BJ (cell line): ENCODE results near the gene IPO13. TPM values are rescaled to one million over a fixed set of nuclear protein-coding genes. Genes with fewer than 3 reads are reported as not detected.
A peak's percentile ranks its signal among the peaks of the same experiment; 100 is the strongest.

Experiments
- CTCF ChIA-PET: fragments of 350-600 bp; formaldehyde crosslinking; extraction: SDS; loops from one replicate; lab custom pipeline; 2021; ENCODE audit warnings: antibody characterized with exemption, inconsistent platforms; lab: Yijun Ruan, JAX
- POLR2A ChIA-PET: fragments of 300-600 bp; sonication (Branson Sonifier 250); formaldehyde crosslinking; extraction: SDS; loops from one replicate; lab custom pipeline; 2021; ENCODE audit warnings: antibody characterized with exemption; lab: Charles Lee
- DNase-seq: peaks from one replicate; pipeline ENCODE4 v3.0.0-alpha.2; 2011; ENCODE audit warnings: low read depth
- H3K27me3 ChIP-seq: 2 replicates; pipeline ENCODE4 v1.6.0; 2011; ENCODE audit warnings: low read length; ENCODE audit not compliant: control insufficient read depth, insufficient read depth
- H3K36me3 ChIP-seq: 2 replicates; pipeline ENCODE4 v1.5.1; 2011; ENCODE audit warnings: low read length; ENCODE audit not compliant: control insufficient read depth, insufficient read depth
- H3K4me3 ChIP-seq: 2 replicates; pipeline ENCODE4 v1.5.1; 2011; ENCODE audit warnings: low read depth, mild to moderate bottlenecking, control low read depth, low read length
- polyA plus RNA-seq: library from polyadenylated mRNA; depleted of rRNA; stranded (reverse); fragments of >200 nt; gene quantifications from 2 replicates; pipeline ENCODE4 v1.2.3, GENCODE V29; 2011
- TF ChIP-seq, protein P1 (sequence below): IDR thresholded peaks from 2 replicates; pipeline ENCODE4 v1.5.1; 2011; ENCODE audit warnings: low read depth, mild to moderate bottlenecking, control low read depth, inconsistent platforms, low read length, moderate library complexity; ENCODE audit not compliant: insufficient read depth

Gene IPO13
- polyA plus RNA-seq, 1 experiment: 24.8 TPM

- peak overlapping the region; percentile 68 for H3K4me3 ChIP-seq
- ChIA-PET CTCF (interaction anchor here (0.7 to 1.3 kb wide), 2 partner anchors 9 to 45 kb away, joined by 3 read pairs; no protein-coding TSS in a partner anchor), POLR2A (no interaction called here)
- TF ChIP-seq, protein P1, sequence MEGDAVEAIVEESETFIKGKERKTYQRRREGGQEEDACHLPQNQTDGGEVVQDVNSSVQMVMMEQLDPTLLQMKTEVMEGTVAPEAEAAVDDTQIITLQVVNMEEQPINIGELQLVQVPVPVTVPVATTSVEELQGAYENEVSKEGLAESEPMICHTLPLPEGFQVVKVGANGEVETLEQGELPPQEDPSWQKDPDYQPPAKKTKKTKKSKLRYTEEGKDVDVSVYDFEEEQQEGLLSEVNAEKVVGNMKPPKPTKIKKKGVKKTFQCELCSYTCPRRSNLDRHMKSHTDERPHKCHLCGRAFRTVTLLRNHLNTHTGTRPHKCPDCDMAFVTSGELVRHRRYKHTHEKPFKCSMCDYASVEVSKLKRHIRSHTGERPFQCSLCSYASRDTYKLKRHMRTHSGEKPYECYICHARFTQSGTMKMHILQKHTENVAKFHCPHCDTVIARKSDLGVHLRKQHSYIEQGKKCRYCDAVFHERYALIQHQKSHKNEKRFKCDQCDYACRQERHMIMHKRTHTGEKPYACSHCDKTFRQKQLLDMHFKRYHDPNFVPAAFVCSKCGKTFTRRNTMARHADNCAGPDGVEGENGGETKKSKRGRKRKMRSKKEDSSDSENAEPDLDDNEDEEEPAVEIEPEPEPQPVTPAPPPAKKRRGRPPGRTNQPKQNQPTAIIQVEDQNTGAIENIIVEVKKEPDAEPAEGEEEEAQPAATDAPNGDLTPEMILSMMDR: no peak
- H3K36me3 ChIP-seq: peaks cover 15% of the 10 kb centered on the region
- no peaks in the 10 kb centered on the region for H3K27me3 ChIP-seq
- no peak for DNase-seq
Measured at GRCh38 chr1:43979528-43980254, 32.9 kb downstream of the IPO13 start.

DNA sequence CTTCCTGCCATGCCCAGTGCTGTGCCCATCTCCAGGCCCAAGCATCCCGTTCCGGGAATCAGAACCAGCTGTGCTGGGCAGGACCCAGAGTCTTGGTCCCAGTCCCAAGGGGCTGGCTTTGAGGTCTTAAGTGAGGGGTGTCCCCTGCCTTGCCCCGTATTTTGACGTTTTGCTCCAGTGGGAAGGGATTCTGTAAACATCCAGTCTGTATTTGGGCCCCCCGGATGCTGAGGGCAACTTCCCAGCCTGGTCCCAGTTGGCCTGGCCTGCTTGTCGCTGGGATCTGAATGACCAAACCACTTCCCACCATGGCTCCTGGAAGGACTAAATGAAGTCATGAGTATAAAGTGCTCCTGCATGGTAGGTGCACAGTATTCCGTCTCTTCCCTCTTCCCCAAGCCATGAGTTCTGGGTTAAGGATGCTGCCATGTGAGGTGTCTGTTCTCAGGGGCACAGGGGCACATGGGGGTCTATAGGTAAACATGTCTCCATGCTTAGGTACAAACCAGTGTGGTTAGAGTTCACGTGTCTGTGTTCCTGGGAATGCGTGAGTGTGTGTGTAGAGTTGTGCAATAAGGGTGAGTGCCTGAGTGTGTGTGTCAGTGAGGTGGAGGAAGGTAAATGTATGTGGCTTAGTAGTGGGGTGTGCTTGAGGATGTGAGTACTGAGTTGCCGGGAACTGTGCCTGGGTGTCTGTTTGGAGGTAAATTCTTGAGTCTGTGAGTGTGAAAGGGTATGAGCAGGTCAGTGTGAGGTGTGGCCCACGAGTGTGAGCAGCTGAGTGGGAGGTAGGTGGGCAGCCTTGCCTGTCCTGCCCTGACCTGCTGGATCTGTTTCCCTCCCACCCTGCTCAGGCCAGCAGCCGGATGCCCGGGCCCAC is 33.7 kb downstream of the IPO13 start:
- H3K4me3 ChIP-seq: peak overlapping the region; percentile 68
- ChIA-PET POLR2A (no interaction called here), CTCF (interaction anchor here (0.7 to 1.3 kb wide), 2 partner anchors 9 to 45 kb away, joined by 3 read pairs; no protein-coding TSS in a partner anchor)
- no peak for DNase-seq
- peaks cover 20% of the 10 kb centered on the region for H3K36me3 ChIP-seq
- H3K27me3 ChIP-seq: no peaks in the 10 kb centered on the region
- TF ChIP-seq, protein P1: no peak

- Histone ChIP-seq H3K27me3 (no peaks in the 10 kb centered on the region), H3K4me3 (no peak overlapping the region), H3K36me3 (peaks cover 20% of the 10 kb centered on the region)
- no peak for DNase-seq
- TF ChIP-seq, protein P1: no peak
- POLR2A ChIA-PET: no interaction called here
- CTCF ChIA-PET: no interaction called here
Measured at GRCh38 chr1:43981135-43981491, 34.4 kb downstream of the IPO13 start.

- ChIA-PET CTCF (no interaction called here), POLR2A (no interaction called here)
- Histone ChIP-seq H3K4me3 (no peak overlapping the region), H3K36me3 (peaks cover 20% of the 10 kb centered on the region), H3K27me3 (no peaks in the 10 kb centered on the region)
- TF ChIP-seq, protein P1: no peak
- no peak for DNase-seq
Measured at GRCh38 chr1:43981636-43982035, 34.9 kb downstream of the IPO13 start.

DNA sequence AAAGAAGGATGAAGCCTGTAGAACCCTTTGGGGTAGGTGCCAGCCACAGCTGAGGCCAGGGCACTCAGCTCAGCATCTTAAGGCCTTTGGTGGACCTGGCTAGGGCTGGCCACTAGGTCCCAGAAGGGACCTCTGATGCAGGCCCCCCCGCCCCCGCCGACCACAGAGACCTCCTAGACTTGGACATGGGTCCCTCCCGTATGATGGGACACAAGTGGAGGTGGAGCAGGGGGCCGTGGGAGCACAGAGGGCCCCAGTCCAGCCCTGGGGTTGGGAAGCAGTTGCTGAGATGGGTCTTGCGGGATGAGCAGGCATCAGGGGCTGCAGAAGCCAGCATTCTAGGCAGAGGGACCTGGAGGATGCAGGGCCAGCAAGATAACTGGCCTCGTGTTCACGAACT is 35.5 kb downstream of the IPO13 start:
- Histone ChIP-seq H3K27me3 (no peaks in the 10 kb centered on the region), H3K36me3 (peaks cover 17% of the 10 kb centered on the region), H3K4me3 (no peak overlapping the region)
- ChIA-PET CTCF (no interaction called here), POLR2A (no interaction called here)
- no peak for DNase-seq
- TF ChIP-seq, protein P1: no peak
